CD4-positive, alpha-beta memory T cell (primary cell): ENCODE results near the gene ZC3H11A. TPM values are rescaled to one million over a fixed set of nuclear protein-coding genes. Genes with fewer than 3 reads are reported as not detected.
A peak's percentile ranks its signal among the peaks of the same experiment; 100 is the strongest.
"Not testable (repeated sequence)": the region's sequence is repeated elsewhere in the genome, so short reads cannot be mapped to it uniquely, and the experiment has no call there.

Experiments
- CTCF ChIA-PET: fragments of 350-600 bp; sonication (Branson Sonifier 250); formaldehyde crosslinking; loops from one replicate; lab custom pipeline; 2021; ENCODE audit warnings: inconsistent platforms; ENCODE audit not compliant: partially characterized antibody; lab: Charles Lee
- POLR2A ChIA-PET: fragments of 350-600 bp; sonication (Branson Sonifier 250); formaldehyde crosslinking; loops from one replicate; lab custom pipeline; 2021; ENCODE audit not compliant: partially characterized antibody; lab: Charles Lee
- DNase-seq, 5 donors: peaks; one replicate each; pipeline versions ENCODE4 v3.0.0 to v3.0.0-alpha.2; 2020 to 2022; ENCODE audit warnings: mixed read lengths in 1 of 5
- H3K27ac ChIP-seq: one replicate; pipeline ENCODE4 v1.7.0; 2013; ENCODE audit warnings: low read depth, low read length
- H3K27me3 ChIP-seq: 2 replicates; pipeline ENCODE4 v1.7.0; 2013; ENCODE audit warnings: mild to moderate bottlenecking, low read length, moderate library complexity; ENCODE audit not compliant: insufficient read depth
- H3K36me3 ChIP-seq: 2 replicates; pipeline ENCODE4 v1.7.0; 2013; ENCODE audit warnings: mild to moderate bottlenecking, low read length, moderate library complexity; ENCODE audit not compliant: insufficient read depth
- H3K4me1 ChIP-seq: 2 replicates; pipeline ENCODE4 v1.7.0; 2013; ENCODE audit warnings: mild to moderate bottlenecking, low read length, moderate library complexity; ENCODE audit not compliant: insufficient read depth
- H3K4me3 ChIP-seq, 2 donors: one replicate each; pipeline ENCODE4 v1.7.0; 2013; ENCODE audit warnings: low read length in 2 of 2, mild to moderate bottlenecking in 1 of 2
- H3K9me3 ChIP-seq, 2 donors: one replicate each; pipeline ENCODE4 v1.7.0; 2013; ENCODE audit warnings: low read length in 2 of 2, control low read depth in 1 of 2; ENCODE audit not compliant: control insufficient read depth in 1 of 2
- H3K27ac Mint-ChIP-seq, 7 donors: one replicate each; pipeline ENCODE4 v1.8.0; 2020 to 2021; ENCODE audit warnings: mixed read lengths in 7 of 7, mild to moderate bottlenecking in 6 of 7, inconsistent platforms in 3 of 7, moderate library complexity in 3 of 7
- H3K27me3 Mint-ChIP-seq, 2 donors: one replicate each; pipeline ENCODE4 v1.8.0; 2020 to 2021; ENCODE audit warnings: mixed read lengths in 2 of 2
- H3K36me3 Mint-ChIP-seq, 2 donors: one replicate each; pipeline ENCODE4 v1.8.0; 2020 to 2021; ENCODE audit warnings: mixed read lengths in 2 of 2, inconsistent platforms in 1 of 2, mild to moderate bottlenecking in 1 of 2
- H3K4me1 Mint-ChIP-seq, 4 donors: one replicate each; pipeline ENCODE4 v1.8.0; 2020 to 2021; ENCODE audit warnings: mixed read lengths in 4 of 4, mild to moderate bottlenecking in 1 of 4
- H3K4me3 Mint-ChIP-seq, 8 donors: one replicate each; pipeline ENCODE4 v1.8.0; 2020 to 2021; ENCODE audit warnings: mixed read lengths in 8 of 8, mild to moderate bottlenecking in 7 of 8, moderate library complexity in 6 of 8, inconsistent platforms in 3 of 8
- H3K9me3 Mint-ChIP-seq, 8 donors: one replicate each; pipeline ENCODE4 v1.8.0; 2020 to 2021; ENCODE audit warnings: mixed read lengths in 8 of 8, mild to moderate bottlenecking in 5 of 8, inconsistent platforms in 3 of 8, moderate library complexity in 1 of 8
- intact Hi-C: fragments of 100-400 bp; cut with micrococcal nuclease; formaldehyde crosslinking; loops from one replicate; pipeline ENCODE4 v1.15.1; 2023
- polyA plus RNA-seq, 2 donors: library from polyadenylated mRNA; unstranded; fragments of 300-500 nt; fragmentation: Illumina TruSeq; gene quantifications; one replicate each; pipeline ENCODE4 v1.2.3, GENCODE V29; 2021
- total RNA-seq, 2 experiments: library from RNA; stranded (reverse); gene quantifications; one replicate each; pipeline ENCODE4 v1.2.3, GENCODE V29; 2021

ZC3H11A gene
- total and polyA plus RNA-seq, 4 experiments from 2014 or later: 50.9 to 141 (median 93.7) TPM

GRCh38 chr1:203758749-203759148, 36.7 kb upstream of the ZC3H11A start:
- H3K9me3 ChIP-seq, H3K27ac ChIP-seq, intact Hi-C loops, H3K4me3 Mint-ChIP-seq, H3K36me3 ChIP-seq, H3K27me3 ChIP-seq, H3K36me3 Mint-ChIP-seq, H3K4me3 ChIP-seq, POLR2A ChIA-PET, CTCF ChIA-PET, DNase-seq, H3K27ac Mint-ChIP-seq, H3K27me3 Mint-ChIP-seq, H3K9me3 Mint-ChIP-seq: not testable (repeated sequence)
- H3K4me1 ChIP-seq: peaks cover 52% of the 10 kb centered on the region
- peaks cover 24 to 56% (median 37%) of the 10 kb centered on the region in 4 donors for H3K4me1 Mint-ChIP-seq

DNA sequence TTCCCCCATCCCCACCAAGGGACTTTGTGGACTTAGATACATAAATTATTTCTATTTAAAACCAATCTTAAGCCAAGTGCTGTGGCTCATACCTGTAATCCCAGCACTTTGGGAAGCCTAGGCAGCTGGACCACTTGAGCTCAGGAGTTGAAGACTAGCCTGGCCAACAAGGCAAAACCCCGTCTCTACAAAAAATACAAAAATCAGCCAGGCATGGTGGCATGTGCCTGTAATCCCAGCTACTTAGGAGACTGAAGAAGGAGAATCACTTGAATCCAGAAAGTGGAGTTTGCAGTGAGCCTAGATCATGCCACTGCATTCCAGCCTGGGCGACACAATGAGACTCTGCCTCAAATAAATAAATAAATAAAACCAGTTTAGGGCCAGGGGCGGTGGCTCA, 34.9 kb upstream of the ZC3H11A start:
- H3K27ac Mint-ChIP-seq: peak overlapping the region in 3 of 7 donors; percentile 23 to 61 (median 42)
- no peaks in the 10 kb centered on the region for H3K9me3 ChIP-seq
- no peak overlapping the region for H3K27ac ChIP-seq
- peaks cover 24 to 55% (median 39%) of the 10 kb centered on the region in 4 donors for H3K4me1 Mint-ChIP-seq
- ChIA-PET POLR2A (no interaction called here), CTCF (no interaction called here)
- intact Hi-C loops: loop anchor here (10.0 kb wide), 1 partner anchor 256 kb away; no protein-coding TSS in a partner anchor
- H3K4me3 Mint-ChIP-seq: no peak overlapping the region
- DNase-seq: no peak
- H3K36me3 ChIP-seq: no peaks in the 10 kb centered on the region
- no peaks in the 10 kb centered on the region for H3K27me3 Mint-ChIP-seq
- H3K4me3 ChIP-seq: no peak overlapping the region
- H3K9me3 Mint-ChIP-seq: no peaks in the 10 kb centered on the region
- H3K27me3 ChIP-seq: no peaks in the 10 kb centered on the region
- peaks cover 47% of the 10 kb centered on the region for H3K4me1 ChIP-seq
- H3K36me3 Mint-ChIP-seq: peaks cover 0 to 6% of the 10 kb centered on the region in 2 donors

DNA sequence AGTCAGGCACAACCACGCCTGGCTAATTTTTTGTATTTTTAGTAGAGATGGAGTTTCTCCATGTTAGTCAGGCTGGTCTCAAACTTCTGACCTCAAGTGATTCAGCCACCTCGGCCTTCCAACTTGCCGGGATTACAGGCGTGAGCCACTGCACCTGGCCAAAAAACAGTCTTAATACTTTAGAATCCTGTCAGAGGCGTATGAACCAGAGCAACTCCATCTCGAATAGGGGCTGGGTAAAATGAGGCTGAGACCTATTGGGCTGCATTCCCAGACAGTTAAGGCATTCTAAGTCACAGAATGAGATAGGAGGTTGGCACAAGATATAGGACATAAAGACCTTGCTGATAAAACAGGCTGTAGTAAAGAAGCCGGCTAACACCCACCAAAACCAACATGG, 33.5 kb upstream of the ZC3H11A start:
- Mint-ChIP-seq H3K36me3 (peaks cover 0 to 12% of the 10 kb centered on the region in 2 donors), H3K4me3 (peak overlapping the region in 1 of 8 donors; percentile 52), H3K27ac (peak overlapping the region; percentile 29 to 98 (median 74)), H3K4me1 (peaks cover 19 to 44% (median 34%) of the 10 kb centered on the region in 4 donors)
- H3K36me3 ChIP-seq, H3K27ac ChIP-seq, DNase-seq, H3K27me3 ChIP-seq, H3K9me3 ChIP-seq, H3K9me3 Mint-ChIP-seq, H3K4me3 ChIP-seq, H3K27me3 Mint-ChIP-seq, POLR2A ChIA-PET: not testable (repeated sequence)
- CTCF ChIA-PET: interaction anchor here (0.7 kb wide), 1 partner anchor 116 kb away, joined by 3 read pairs; no protein-coding TSS in a partner anchor
- intact Hi-C loops: loop anchor here (10.0 kb wide), 1 partner anchor 257 kb away; no protein-coding TSS in a partner anchor
- peaks cover 38% of the 10 kb centered on the region for H3K4me1 ChIP-seq

DNA sequence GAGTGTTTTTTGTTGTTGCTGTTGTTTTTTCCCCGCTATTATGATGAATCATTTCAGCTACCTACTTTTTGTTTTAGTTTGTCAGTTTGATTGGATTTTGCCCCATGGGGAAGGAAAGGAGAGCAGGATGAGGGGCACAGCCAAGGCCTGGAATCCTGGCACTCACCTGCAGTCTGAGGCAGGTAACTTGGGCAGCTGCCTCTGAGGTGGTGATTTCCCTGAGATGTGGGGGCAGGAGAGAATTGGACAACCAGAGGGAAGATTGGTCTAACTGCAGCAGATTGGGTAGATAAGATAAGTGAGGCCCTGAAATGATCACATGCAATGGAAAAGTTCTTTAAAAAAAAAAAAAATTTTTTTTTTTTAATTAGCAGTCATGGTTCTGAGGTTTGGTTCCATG, 31.9 kb upstream of the ZC3H11A start:
- ChIA-PET POLR2A (interaction anchor here (1.0 to 4.1 kb wide), 11 partner anchors 9 to 156 kb away, joined by 3 to 69 read pairs (median 6); partner anchors contain the start of gene ATP2B4), CTCF (interaction anchor here (0.6 to 3.1 kb wide), 4 partner anchors 21 to 154 kb away, joined by 3 to 21 read pairs (median 6); no protein-coding TSS in a partner anchor)
- Histone ChIP-seq H3K36me3 (peaks cover 2% of the 10 kb centered on the region), H3K4me1 (peaks cover 53% of the 10 kb centered on the region), H3K9me3 (no peaks in the 10 kb centered on the region), H3K27ac (peak overlapping the region; percentile 90), H3K27me3 (no peaks in the 10 kb centered on the region), H3K4me3 (no peak overlapping the region)
- Mint-ChIP-seq H3K36me3 (peaks cover 5 to 16% of the 10 kb centered on the region in 2 donors), H3K4me3 (peak overlapping the region in 6 of 8 donors; percentile 22 to 73 (median 60)), H3K27me3 (no peaks in the 10 kb centered on the region), H3K9me3 (no peaks in the 10 kb centered on the region), H3K4me1 (peaks cover 28 to 59% (median 40%) of the 10 kb centered on the region in 4 donors), H3K27ac (peak overlapping the region; percentile 97 to 99 (median 98))
- intact Hi-C loops: loop anchor here (10.0 kb wide), 1 partner anchor 259 kb away; no protein-coding TSS in a partner anchor
- DNase-seq: peak in 1 of 5 donors; percentile 64

- Mint-ChIP-seq H3K27ac (peak overlapping the region; percentile 97 to 99 (median 98)), H3K36me3 (peaks cover 10 to 22% of the 10 kb centered on the region in 2 donors), H3K4me1 (peaks cover 33 to 65% (median 45%) of the 10 kb centered on the region in 4 donors), H3K27me3 (no peaks in the 10 kb centered on the region), H3K4me3 (peak overlapping the region; percentile 94 to 99 (median 98)), H3K9me3 (no peaks in the 10 kb centered on the region)
- intact Hi-C loops: loop anchor here (1.0 to 10.0 kb wide), 8 partner anchors 10 to 437 kb away; partner anchors contain the start of genes ATP2B4, ZBED6 and ZC3H11A
- Histone ChIP-seq H3K9me3 (no peaks in the 10 kb centered on the region), H3K27ac (peak overlapping the region; percentile 90), H3K4me3 (peak overlapping the region in 1 of 2 donors; percentile 87), H3K36me3 (peaks cover 5% of the 10 kb centered on the region), H3K4me1 (peaks cover 55% of the 10 kb centered on the region), H3K27me3 (no peaks in the 10 kb centered on the region)
- ChIA-PET POLR2A (interaction anchor here (0.7 to 4.1 kb wide), 50 partner anchors 9 to 752 kb away, joined by 3 to 69 read pairs (median 5); partner anchors contain the start of genes ATP2B4, ETNK2 and MDM4), CTCF (interaction anchor here (0.6 to 3.1 kb wide), 16 partner anchors 12 to 497 kb away, joined by 3 to 21 read pairs (median 4); partner anchors contain the start of gene ATP2B4)
- DNase-seq: peak in 1 of 5 donors; percentile 24
Measured at GRCh38 chr1:203764105-203765028, 31.1 kb upstream of the ZC3H11A start.

- Histone ChIP-seq H3K4me3 (peak within 1 kb of the TSS; percentile 87), H3K27me3 (no peaks in the 10 kb centered on the region), H3K4me1 (peaks cover 55% of the 10 kb centered on the region), H3K27ac (peak within 1 kb of the TSS; percentile 90), H3K9me3 (no peaks in the 10 kb centered on the region), H3K36me3 (peaks cover 5% of the 10 kb centered on the region)
- H3K36me3 Mint-ChIP-seq: peaks cover 11 to 23% of the 10 kb centered on the region in 2 donors
- intact Hi-C loops: loop anchor here (1.0 to 10.0 kb wide), 8 partner anchors 11 to 438 kb away; partner anchors contain the start of genes ATP2B4, ZBED6 and ZC3H11A
- peaks cover 31 to 68% (median 50%) of the 10 kb centered on the region in 4 donors for H3K4me1 Mint-ChIP-seq
- H3K4me3 Mint-ChIP-seq: peak within 1 kb of the TSS; percentile 94 to 99 (median 98)
- H3K27ac Mint-ChIP-seq: peak within 1 kb of the TSS; percentile 97 to 99 (median 98)
- POLR2A ChIA-PET: interaction anchor here (0.6 to 4.1 kb wide), 50 partner anchors 8 to 751 kb away, joined by 3 to 69 read pairs (median 5); partner anchors contain the start of genes ATP2B4, BTG2, ETNK2 and MDM4
- H3K27me3 Mint-ChIP-seq: no peaks in the 10 kb centered on the region
- CTCF ChIA-PET: interaction anchor here (0.7 to 3.1 kb wide), 17 partner anchors 12 to 498 kb away, joined by 3 to 21 read pairs (median 4); partner anchors contain the start of gene ATP2B4
- DNase-seq: peak; percentile 80 to 94 (median 85)
- no peaks in the 10 kb centered on the region for H3K9me3 Mint-ChIP-seq
Measured at GRCh38 chr1:203765029-203765837, 30.2 kb upstream of the ZC3H11A start, which contains the start of gene LAX1. LAX1 (plus strand) TSS chr1:203765183; CDS start chr1:203765566, 383 bp downstream.
